Posterior cingulate gyrus (tissue), 11 donors: ENCODE measurements around the gene SHISAL1.
"Not testable (repeated sequence)": the region's sequence is repeated elsewhere in the genome, so short reads cannot be mapped to it uniquely, and the experiment has no call there.

Source experiments
- DNase-seq, 10 donors: peaks; one replicate each; pipeline versions ENCODE4 v3.0.0 to v3.0.0-alpha.2; 2020 to 2021; ENCODE audit warnings: mixed read lengths in 3 of 10
- intact Hi-C: fragments of 100-400 bp; cut with DNase I; formaldehyde crosslinking; loops from one replicate; pipeline ENCODE4 v1.15.1; 2023

SHISAL1 gene

DNA sequence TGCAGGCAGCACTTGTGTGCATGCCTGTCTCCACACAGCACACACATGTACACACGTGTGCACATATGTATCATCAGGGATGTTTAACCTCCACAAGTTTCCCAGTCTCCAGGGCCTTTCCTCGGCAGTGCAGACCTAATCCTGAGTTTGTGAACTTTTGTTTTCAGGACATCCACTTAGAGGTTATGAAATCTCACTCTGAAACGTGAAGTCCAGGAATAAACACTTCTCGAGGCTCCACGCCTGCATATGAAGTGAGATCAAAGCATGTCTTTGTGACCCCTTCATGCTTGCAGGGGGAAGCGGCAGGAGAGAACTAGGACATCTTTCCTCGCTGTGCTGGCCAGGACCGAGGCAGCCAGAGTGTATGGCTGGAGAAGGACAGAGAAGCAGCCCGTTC, 3.1 kb downstream of the SHISAL1 start:
- peak in 1 of 10 donors; percentile 3 for DNase-seq
- intact Hi-C loops: no loop called here

DNA sequence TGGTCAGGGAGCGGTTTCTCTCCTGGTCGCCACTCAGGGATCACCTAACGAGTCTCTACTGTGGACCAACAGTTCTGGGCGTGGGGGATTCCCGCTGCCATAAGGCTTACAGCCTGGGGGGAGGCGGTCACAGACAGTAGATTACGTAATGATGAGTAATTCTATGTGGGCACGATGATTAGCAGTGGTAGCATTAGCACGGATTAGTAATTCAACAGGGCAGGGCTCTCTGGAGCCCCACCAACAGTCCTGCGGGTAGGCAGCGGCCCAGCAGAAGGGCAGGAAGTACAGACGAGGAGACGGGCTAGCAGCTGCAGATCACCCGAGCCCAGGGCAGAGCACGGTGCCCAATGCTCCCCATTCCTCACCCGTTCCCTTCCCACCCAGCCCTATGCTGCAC, 3.6 kb downstream of the SHISAL1 start:
- intact Hi-C loops: no loop called here
- DNase-seq: no peak

DNA sequence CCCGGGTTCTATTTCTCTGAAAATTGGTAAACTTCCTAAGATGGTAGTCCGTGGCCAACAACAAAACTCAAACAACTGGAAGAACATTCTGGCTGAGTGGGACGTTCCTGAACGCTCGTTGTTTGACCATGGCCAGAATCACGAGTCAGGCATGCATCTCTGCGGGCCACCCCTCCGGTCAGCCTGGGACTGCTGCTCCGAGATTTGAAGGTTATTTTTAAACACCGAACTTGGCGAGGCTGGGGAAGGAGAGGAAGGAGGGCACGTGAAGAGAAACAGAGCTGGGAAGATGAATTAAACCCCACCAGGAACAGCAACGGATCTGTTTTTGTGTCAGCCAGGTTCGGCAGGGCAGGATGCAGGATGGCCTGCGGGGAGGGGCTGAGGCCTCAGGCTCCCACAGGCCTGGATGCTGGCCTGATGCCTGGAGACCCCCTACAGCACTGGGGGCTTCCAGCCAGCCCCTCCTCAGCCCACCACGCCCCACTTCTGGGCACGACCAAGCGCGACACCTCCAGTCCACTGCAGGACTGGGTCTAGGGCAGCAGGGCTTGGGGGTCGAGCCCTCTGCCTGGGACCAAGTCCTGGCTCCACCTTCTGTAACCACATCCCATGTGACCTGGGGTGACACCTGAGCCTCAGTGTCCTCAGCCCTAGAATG, 5.1 kb downstream of the SHISAL1 start:
- intact Hi-C loops: no loop called here
- no peak for DNase-seq

DNA sequence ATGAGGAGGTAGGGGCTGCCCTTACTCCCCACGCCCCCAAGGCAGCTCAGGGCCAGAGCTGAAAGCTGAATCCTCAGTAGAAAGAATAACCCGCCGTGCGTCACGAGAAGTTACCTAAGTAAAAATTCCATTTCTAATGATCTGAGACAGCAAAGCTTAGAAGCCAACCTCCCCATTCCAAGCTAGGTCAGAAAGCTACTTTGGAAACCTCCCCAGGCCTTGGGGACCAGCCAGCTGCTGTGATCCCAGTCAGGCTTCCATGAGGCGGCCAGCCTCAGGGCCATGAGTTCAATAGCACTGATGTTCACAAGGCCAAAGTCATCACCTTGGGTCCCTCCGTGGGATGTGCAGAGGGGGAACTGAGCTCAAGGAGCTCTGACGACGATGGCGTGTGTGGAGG, 6.9 kb downstream of the SHISAL1 start:
- DNase-seq: no peak
- intact Hi-C loops: no loop called here

DNA sequence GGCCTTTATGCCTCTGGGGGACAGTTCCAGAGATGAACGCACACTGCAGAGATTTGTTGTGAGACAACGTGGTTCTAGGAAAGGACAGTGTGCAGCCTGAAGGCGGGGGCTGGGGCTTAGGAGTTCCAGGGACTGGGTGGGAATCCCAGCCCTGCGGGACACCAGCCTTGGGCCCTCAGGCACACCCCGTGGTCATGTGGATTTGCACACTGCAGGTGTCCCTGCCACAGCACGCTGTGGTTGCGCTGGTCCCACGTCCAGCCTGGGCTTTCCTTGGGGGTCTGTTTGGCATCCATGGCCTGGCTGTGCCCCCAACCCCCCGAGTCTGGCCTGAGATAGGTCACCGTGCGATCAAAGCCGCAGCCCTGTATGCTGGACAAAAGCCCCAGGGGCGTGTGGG, 7.3 kb downstream of the SHISAL1 start:
- intact Hi-C loops: no loop called here

DNA sequence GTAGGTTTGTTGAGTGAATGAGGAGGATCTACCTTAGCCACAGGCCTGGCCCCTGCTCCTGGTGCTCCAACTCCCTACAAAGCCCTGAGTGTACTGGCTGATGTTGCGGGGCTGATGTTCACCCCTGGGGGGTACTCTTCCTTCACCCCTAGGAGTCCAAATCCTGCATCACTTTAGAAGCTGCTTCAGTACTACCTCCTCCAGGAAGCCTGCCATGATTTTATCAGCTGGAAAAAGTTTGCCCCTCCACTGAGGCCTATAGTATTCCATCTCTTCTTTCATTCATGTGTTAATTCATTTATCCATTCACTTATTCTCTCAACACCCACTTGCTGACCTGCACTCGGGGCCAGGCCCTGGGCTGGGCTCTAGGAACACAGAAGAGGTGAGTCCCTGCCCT, 7.8 kb downstream of the SHISAL1 start:
- no peak for DNase-seq
- intact Hi-C loops: no loop called here

More for the DNA sequence above, 7.3 kb downstream of the SHISAL1 start:
- no peak for DNase-seq

DNA sequence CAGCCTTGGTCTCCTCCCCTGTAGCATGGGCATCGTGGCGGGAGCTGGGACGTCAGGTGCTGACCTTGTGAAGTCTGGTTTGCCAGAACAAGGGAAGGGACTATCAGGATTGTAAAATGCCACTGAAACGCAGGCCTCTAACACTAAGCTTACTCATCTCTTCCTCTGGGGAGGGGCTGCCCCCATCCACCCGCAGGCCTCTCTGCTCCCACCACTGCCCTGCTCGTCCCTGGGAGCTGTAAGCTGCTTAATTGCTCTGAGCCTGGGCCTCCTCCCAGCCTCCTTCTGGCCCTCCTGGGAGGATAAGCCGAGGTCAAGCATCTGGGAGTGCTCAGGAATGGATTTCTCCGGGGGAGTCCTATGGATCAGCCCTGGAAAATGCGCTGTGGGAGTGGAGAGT, 8.4 kb downstream of the SHISAL1 start:
- DNase-seq: no peak
- intact Hi-C loops: no loop called here

DNA sequence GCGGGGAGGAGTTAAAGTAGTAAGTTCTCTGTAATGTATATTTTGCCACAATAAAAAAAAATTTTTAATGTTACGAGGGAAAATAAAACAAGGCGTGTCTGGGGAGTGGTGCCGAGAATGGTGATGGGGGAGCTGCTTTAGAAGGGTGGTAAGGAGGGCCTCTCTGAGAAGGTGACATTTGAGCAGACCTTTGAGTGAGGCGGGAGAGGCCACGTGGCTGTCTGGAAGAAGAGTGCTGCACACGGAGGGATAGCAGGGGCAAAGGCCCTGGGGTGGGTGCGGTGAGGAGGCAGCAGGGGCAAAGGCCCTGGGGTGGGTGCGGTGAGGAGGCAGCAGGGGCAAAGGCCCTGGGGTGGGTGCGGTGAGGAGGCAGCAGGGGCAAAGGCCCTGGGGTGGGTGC, 10.4 kb downstream of the SHISAL1 start:
- DNase-seq, intact Hi-C loops: not testable (repeated sequence)

DNA sequence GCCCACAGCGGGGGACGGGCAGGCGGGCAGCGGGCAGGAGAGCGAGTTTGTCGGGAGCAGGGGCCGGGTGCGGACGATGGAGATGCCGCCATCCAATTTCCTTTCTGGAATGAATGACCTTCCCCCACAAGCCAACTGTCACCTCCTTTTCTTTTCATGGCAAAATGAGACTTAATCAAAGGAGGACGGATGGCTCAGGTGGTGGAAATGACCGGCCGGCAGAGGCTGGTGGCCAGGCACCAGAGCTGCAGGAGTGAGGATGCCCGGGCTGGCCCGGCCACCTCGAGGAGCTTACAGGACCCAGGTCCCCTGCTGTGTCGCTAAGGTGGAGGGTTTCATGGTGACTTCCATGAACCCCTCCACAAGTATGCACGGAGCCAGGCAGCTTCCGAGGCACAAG, 11.7 kb downstream of the SHISAL1 start:
- intact Hi-C loops: no loop called here
- DNase-seq: no peak

DNA sequence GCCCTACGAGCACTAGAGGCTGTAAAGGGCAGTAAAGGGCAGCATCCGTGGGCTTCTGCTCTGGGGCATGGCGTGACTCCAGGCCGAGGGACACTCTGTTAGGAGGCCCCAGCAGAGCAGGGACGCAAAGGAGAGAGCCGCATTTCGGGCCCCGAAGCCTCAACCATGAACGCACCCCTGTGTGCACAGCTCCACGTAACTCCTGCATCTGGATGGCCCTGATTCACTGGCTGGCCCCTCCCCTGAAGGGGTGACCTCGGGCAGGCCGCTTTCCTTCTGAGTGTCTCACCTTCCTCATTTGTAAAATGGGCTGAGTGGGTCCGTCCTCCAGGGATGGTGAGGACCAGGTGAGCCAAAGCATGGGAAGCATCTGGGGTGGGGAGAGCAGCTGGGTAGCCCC, 13.6 kb downstream of the SHISAL1 start:
- no peak for DNase-seq
- intact Hi-C loops: no loop called here

DNA sequence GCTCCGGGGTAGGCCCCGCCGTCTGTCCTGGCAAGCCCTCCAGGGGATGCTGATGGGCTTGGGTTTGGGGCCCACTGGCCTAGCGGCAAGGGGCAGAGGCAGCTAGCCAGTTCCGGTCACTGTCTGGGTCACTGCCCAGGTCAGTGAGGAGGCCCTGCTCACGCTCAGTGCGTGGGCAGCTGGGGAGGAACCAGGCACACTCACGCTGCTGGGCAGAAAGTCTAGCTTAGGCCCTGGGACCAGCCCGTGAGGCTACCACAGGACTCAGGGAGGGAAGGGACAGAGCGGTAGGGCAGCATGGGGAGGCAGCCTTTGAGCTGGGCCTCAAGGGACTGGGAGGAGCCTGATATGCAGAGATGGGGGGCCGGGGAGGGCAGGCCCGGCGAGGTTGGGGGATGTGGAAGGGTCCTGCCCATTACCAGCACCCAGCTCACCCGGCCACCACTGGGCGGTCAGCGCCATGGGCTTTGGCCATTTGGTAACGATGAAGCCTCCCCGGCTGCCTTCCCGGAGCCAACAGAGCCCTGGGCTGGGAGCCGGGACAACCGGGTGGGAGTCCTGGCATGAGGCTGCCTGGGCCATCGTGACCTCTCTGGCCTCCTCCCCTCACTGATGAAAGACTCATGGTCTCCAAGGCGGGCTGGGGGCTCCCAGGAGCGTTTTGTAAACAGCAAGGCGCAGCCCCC, 14.2 kb downstream of the SHISAL1 start:
- no peak for DNase-seq

DNA sequence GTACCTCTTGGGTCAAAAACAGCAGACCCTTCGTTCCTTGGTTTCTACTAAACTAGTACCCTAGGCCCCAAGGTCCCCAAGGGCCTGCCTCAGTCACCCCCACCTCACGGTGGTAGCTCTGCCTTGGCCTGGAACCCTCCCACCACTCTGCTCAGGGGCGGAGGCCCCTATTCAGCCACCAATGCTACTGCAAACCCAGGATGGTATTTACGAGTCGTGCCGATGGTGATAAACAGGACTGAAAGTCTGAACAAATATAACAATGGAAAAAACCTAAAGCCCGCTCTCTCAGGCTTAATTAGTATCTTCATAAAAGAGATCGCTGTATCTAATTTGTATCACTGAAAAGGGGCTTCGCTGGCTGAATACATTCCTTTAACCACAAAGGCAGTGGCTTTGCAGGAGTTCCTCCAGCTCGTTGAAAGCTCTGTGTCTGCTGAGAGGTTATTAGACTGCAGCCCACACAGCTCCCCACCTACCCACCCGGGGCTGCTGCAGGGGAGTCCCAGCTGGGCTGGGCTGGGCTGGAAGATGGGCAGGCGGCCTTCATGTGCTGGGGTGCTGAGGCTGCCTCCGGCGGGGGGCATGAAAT, 15.2 kb downstream of the SHISAL1 start:
- intact Hi-C loops: no loop called here
- DNase-seq: no peak

More for the DNA sequence above, 14.2 kb downstream of the SHISAL1 start:
- intact Hi-C loops: no loop called here

DNA sequence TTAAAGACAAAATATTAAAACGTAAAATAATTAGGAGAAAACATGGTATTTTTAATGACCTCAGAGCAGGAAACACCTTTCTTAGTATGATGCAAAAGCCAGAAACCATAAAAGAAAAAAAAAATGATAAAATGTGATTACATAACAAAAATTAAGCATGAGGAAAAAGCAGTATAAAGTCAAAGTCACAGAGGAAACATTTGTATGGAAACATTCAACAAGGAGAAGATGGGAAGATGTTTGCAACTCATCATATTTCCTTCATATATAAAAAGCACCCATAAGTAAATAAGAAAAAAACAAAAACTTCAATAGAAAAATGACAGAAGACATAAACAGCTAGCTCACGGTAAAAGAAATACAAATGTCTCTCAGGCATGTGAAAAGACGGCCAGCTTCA, 17.3 kb downstream of the SHISAL1 start:
- intact Hi-C loops: no loop called here
- DNase-seq: no peak

DNA sequence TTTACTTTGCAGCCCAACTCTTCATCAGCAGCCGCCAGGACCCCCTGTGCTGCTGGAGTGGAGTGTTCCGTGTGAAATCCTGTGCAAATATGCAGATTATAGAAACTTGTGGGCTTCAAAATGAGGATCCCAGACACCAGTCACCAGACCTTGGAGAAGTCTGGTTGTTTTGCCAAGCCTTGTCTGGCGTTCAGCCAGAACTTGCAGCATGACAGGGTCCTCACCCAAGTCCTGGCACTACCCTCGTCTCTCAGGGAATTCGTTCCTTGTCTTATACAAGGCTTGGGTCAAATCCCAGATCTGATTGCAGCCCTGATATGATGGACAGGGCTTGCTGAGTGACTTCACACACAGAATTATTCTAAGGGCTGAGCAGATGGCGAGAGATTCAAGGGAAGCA, 18.9 kb downstream of the SHISAL1 start:
- DNase-seq: no peak
- intact Hi-C loops: no loop called here

DNA sequence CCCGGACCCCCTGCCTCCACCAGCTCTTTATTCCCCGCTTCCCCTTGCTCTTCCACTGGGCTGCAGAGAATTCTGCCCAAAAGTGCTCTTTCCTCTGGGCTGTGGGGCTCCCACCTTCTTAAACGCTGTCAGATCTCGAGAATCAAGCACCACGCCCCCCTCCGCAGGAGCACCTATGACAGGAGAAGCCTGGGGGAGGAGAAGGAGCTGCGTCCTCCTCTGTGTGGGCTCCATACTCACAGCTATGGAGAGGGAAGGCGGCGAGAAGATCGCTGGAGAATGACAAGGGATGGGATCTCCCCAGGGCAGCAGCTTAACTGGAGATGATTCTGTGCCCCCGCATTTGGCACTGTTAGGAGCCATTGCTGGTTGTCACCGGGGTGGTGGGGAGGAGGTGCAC, 19.7 kb downstream of the SHISAL1 start:
- no peak for DNase-seq
- intact Hi-C loops: no loop called here

DNA sequence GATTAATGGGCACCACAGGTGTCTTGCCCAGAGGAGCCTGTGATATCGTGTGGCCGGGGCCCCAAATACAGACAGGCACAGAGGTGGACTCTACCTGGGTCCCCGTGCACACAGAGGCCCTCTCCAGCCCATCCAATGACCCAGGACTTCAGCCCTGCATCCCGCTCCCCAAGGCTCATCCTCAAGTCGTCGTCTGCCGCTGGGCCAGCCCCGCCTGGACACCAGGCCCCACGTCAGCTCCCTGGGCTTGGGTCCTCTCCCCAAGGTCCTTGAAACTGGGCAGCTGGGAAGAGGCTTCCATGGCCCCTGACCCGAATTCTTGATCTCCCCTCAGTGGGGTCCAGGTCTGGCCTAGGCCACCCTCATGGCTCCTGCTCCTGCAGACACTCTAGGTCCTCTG, 20.2 kb downstream of the SHISAL1 start:
- DNase-seq: no peak
- intact Hi-C loops: no loop called here

DNA sequence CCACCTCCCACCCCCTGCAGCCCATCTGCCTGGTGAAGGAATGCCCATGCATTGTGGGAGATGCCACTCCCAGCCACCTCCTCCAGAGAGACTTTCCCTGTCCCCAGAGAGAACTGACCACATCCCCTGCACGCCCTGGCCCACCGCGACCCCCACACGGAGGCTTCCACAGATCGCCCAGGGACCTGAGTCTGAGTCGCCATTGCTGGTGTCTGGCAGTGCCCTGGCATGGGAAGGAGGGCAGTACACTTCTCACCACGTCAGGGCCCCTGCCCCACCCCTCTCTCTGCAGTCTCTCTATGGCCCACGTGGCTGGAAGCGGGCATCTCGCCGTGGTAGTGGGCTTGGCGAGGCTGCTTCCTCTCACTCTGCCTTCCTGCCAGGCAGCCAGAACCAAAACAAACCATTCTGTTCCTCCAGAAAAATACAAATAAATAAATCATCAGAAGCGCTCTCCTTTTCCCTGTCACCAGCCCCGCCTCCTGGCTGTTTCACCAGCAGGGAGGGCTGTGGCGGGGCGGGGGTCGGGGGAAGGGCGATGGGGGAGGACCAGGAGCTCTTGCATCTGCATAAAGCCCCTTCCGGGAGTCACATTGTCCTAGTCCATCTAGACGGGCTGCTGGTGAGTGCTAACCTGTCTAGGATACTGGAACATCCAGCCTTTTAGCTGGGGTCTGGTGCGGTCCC, 20.9 kb downstream of the SHISAL1 start:
- DNase-seq: no peak
- intact Hi-C loops: no loop called here

DNA sequence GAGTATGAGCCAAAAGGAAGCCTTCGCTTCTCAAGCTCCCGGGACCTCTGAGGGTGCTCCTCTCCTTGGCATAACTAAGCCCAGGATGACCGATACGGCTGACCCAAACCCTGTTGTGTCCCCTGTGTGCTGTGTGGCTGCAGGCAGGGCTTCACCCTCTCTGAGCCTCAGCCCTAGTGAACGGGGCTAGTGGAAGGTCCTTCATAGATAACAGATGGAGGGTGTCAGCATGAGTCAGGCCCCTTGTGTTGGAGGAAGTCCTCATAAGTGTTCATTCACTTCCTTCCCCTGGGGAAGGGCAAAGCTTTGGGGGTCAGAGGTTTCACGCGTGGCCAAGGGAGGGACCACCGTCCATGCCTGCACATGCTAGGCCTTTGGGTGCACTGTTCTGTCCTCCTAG, 21.5 kb downstream of the SHISAL1 start:
- intact Hi-C loops: no loop called here
- DNase-seq: no peak

DNA sequence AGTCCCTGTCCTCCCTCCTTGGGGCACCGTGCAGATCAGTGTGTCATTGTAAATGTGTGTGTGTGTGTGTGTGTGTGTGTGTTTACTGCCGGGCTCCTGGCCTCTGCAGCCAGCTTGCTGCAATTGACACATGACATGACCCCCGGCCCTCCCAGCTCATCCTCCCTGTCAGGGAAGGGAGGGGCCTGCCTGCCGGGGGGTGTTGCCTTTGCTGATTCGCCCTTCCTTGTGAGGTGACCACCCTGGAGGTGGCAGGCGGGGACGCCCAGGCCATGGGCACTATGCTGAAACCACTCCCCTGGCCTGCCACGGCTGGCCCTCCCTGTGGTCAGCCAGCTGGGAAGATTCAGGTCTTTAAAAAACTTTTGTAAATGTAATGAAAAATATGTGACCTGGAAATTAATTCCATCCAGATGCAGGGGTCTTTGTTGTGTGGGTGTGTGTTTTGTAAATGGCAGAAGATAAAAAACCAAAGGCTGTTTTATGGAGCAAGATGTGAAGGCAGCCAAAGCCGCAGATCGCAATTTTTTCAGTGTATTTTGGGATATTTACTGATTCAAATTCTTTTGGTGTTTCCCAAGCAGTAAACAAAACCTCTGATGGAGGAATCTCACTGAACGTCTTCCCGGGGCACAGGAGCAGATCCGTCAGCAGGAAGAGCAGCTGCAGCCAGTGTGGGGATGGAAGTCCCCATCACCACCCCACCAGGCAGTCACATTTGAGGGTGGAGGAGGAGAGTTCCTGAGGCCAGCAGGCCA, 23.2 kb downstream of the SHISAL1 start:
- intact Hi-C loops: no loop called here
- no peak for DNase-seq

DNA sequence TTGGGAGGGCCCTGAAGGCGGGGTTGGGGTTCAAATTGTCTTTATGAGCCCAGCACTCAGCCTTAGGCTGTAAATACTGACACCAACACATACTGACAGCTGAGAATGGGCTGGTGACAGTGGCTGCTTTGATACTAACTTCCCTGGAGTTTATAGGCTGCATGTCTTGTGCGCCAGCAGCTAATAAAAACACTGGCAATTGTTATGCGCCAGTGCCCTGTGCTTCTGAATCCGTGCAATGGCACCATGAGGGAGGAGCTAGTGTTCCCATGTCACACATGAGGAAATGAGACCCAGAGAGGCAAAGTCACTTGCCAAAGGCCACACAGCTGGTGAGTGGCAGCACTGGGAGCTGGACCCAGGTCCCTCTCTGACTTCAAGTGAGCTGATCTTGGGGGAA, 23.8 kb downstream of the SHISAL1 start:
- intact Hi-C loops: no loop called here

DNA sequence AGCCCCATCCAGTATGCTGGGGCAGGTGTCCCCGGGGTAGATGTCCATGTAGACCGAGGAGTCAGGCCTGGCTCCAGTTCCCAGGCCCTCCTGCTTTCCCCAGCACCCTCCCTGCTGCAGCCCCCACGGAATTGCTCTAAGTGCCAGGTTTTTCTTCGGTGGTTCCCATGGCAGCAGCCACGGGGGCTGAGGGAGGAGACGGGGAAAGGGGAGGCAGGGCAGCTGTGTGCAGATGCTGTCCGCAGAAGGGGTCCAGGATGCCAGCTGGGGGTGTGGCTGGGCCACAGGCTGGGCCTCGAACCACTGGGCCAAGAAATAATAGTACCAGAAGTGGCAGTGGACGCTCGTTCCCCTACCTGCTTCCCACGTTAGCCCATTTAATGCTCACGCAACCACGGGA, 25.0 kb downstream of the SHISAL1 start:
- intact Hi-C loops: no loop called here
- no peak for DNase-seq

More for the DNA sequence above, 23.8 kb downstream of the SHISAL1 start:
- no peak for DNase-seq
